Caco-2 (cell line): ENCODE data around the gene LENG8. TPM values are rescaled to one million over a fixed set of nuclear protein-coding genes. Genes with fewer than 3 reads are reported as not detected.

ENCODE experiments used
- BruUV-seq: library from RNA; stranded (reverse); fragments of 400-500 nt; replicated peaks from 2 replicates; lab custom pipeline; 2021; lab: Mats Ljungman, UMichigan
- CTCF ChIA-PET: fragments of 300-600 bp; sonication (Branson Sonifier 250); formaldehyde crosslinking; loops from one replicate; lab custom pipeline; 2022; ENCODE audit warnings: antibody characterized with exemption; lab: Charles Lee
- POLR2A ChIA-PET: fragments of 300-600 bp; sonication (Branson Sonifier 250); formaldehyde crosslinking; loops from one replicate; lab custom pipeline; 2022; ENCODE audit warnings: antibody characterized with exemption; lab: Charles Lee
- DNase-seq, 2 experiments: peaks; one replicate each; pipeline versions ENCODE4 v3.0.0 to v3.0.0-alpha.2; 2020 to 2022
- H3K27me3 ChIP-seq: replicated peaks from 2 replicates; pipeline ENCODE4 v1.6.0; 2011; ENCODE audit warnings: low read length; ENCODE audit not compliant: control insufficient read depth, insufficient read depth
- H3K36me3 ChIP-seq: 2 replicates; pipeline ENCODE4 v1.5.1; 2011; ENCODE audit warnings: low read length; ENCODE audit not compliant: control insufficient read depth, insufficient read depth
- H3K4me1 ChIP-seq: fragments of 250-450 bp; sonication (Bioruptor Pico); 2 replicates; pipeline ENCODE4 v1.5.1; 2020; ENCODE audit warnings: mild to moderate bottlenecking
- H3K4me3 ChIP-seq: 2 replicates; pipeline ENCODE4 v1.5.1; 2011; ENCODE audit warnings: low read depth, mild to moderate bottlenecking, control low read depth, low read length
- H3K9me3 ChIP-seq: fragments of 250-450 bp; sonication (Bioruptor Pico); 2 replicates; pipeline ENCODE4 v1.5.1; 2020; ENCODE audit warnings: mild to moderate bottlenecking, moderate library complexity
- H3K27ac Mint-ChIP-seq: one replicate; pipeline ENCODE4 v1.8.0; 2022; ENCODE audit warnings: mixed read lengths; ENCODE audit not compliant: unreplicated experiment
- H3K27me3 Mint-ChIP-seq: one replicate; pipeline ENCODE4 v1.8.0; 2022; ENCODE audit warnings: mixed read lengths; ENCODE audit not compliant: insufficient read depth, unreplicated experiment
- H3K36me3 Mint-ChIP-seq: one replicate; pipeline ENCODE4 v1.8.0; 2022; ENCODE audit warnings: mild to moderate bottlenecking, mixed read lengths; ENCODE audit not compliant: insufficient read depth, unreplicated experiment
- H3K4me1 Mint-ChIP-seq: one replicate; pipeline ENCODE4 v1.8.0; 2022; ENCODE audit warnings: low read depth, mixed read lengths; ENCODE audit not compliant: unreplicated experiment
- H3K4me3 Mint-ChIP-seq: one replicate; pipeline ENCODE4 v1.8.0; 2022; ENCODE audit warnings: mild to moderate bottlenecking, moderate library complexity, mixed read lengths; ENCODE audit not compliant: unreplicated experiment
- H3K9me3 Mint-ChIP-seq: one replicate; pipeline ENCODE4 v1.8.0; 2022; ENCODE audit warnings: mixed read lengths; ENCODE audit not compliant: unreplicated experiment
- CTCF ChIP-seq, 2 experiments: fragments of 200-600 bp in 1 of 2; IDR thresholded peaks; 1 replicate in 1 of 2; 2 replicates in 1 of 2; pipeline versions ENCODE4 v1.5.1 to v1.8.0; 2011 to 2022; ENCODE audit warnings: antibody characterized with exemption in 1 of 2, control low read depth in 1 of 2, inconsistent platforms in 1 of 2, low read depth in 1 of 2, low read length in 1 of 2, mild to moderate bottlenecking in 1 of 2, moderate library complexity in 1 of 2; ENCODE audit not compliant: insufficient read depth in 1 of 2, severe bottlenecking in 1 of 2, unreplicated experiment in 1 of 2
- intact Hi-C: fragments of 100-400 bp; cut with micrococcal nuclease; formaldehyde crosslinking; loops from one replicate; pipeline ENCODE4 v1.10.0; 2022; ENCODE audit not compliant: unreplicated experiment
- total RNA-seq: library from RNA; stranded (reverse); gene quantifications from 2 replicates; pipeline ENCODE4 v1.2.3, GENCODE V29; 2022

The LENG8 gene
- total RNA-seq, 1 experiment from 2014 or later: 143 TPM

- Mint-ChIP-seq H3K4me1 (no peaks in the 10 kb centered on the region), H3K4me3 (no peak overlapping the region), H3K9me3 (peaks cover 40% of the 10 kb centered on the region), H3K27me3 (peaks cover 8% of the 10 kb centered on the region), H3K27ac (no peak overlapping the region), H3K36me3 (peaks cover 12% of the 10 kb centered on the region)
- H3K4me1 ChIP-seq: no peaks in the 10 kb centered on the region
- H3K27me3 ChIP-seq: no peaks in the 10 kb centered on the region
- ChIA-PET CTCF (no interaction called here), POLR2A (interaction anchor here (0.6 kb wide), 1 partner anchor 1226 kb away, joined by 3 read pairs; no protein-coding TSS in a partner anchor)
- intact Hi-C loops: no loop called here
- no peak for DNase-seq
- TF ChIP-seq CTCF (IDR thresholded peaks at IDR 0.05; ENCODE audit: insufficient read depth in 1 of 2, low read depth in 1 of 2, low read length in 1 of 2, severe bottlenecking in 1 of 2, unreplicated experiment in 1 of 2): no peak
- peaks cover 12% of the 10 kb centered on the region for H3K9me3 ChIP-seq
- H3K4me3 ChIP-seq: no peak overlapping the region
- no TSS peak for BruUV-seq
- H3K36me3 ChIP-seq: no peaks in the 10 kb centered on the region
Observed at GRCh38 chr19:54411033-54411432, 38.0 kb upstream of the LENG8 start.

- peaks cover 48% of the 10 kb centered on the region for H3K9me3 Mint-ChIP-seq
- no peak overlapping the region for H3K4me3 ChIP-seq
- H3K27ac Mint-ChIP-seq: no peak overlapping the region
- no peaks in the 10 kb centered on the region for H3K36me3 ChIP-seq
- H3K27me3 Mint-ChIP-seq: peaks cover 6% of the 10 kb centered on the region
- H3K9me3 ChIP-seq: peaks cover 4% of the 10 kb centered on the region; the same call in 1 of the 2 replicates
- no peaks in the 10 kb centered on the region for H3K27me3 ChIP-seq
- no TSS peak for BruUV-seq
- no peak for TF ChIP-seq CTCF (IDR thresholded peaks at IDR 0.05; ENCODE audit: insufficient read depth in 1 of 2, low read depth in 1 of 2, low read length in 1 of 2, severe bottlenecking in 1 of 2, unreplicated experiment in 1 of 2)
- peaks cover 12% of the 10 kb centered on the region for H3K36me3 Mint-ChIP-seq
- H3K4me1 Mint-ChIP-seq: peaks cover under 1% of the 10 kb centered on the region
- POLR2A ChIA-PET: no interaction called here
- no peak for DNase-seq
- intact Hi-C loops: no loop called here
- no peaks in the 10 kb centered on the region for H3K4me1 ChIP-seq
- CTCF ChIA-PET: no interaction called here
- H3K4me3 Mint-ChIP-seq: no peak overlapping the region
Observed at GRCh38 chr19:54412877-54413276, 36.1 kb upstream of the LENG8 start.

- Histone ChIP-seq H3K4me1 (no peaks in the 10 kb centered on the region), H3K4me3 (no peak overlapping the region), H3K36me3 (no peaks in the 10 kb centered on the region), H3K9me3 (no peaks in the 10 kb centered on the region), H3K27me3 (no peaks in the 10 kb centered on the region)
- ChIA-PET CTCF (no interaction called here), POLR2A (no interaction called here)
- H3K9me3 Mint-ChIP-seq: peaks cover 44% of the 10 kb centered on the region
- H3K27ac Mint-ChIP-seq: no peak overlapping the region
- no TSS peak for BruUV-seq
- no peak overlapping the region for H3K4me3 Mint-ChIP-seq
- intact Hi-C loops: no loop called here
- DNase-seq: no peak
- no peak for TF ChIP-seq CTCF (IDR thresholded peaks at IDR 0.05; ENCODE audit: insufficient read depth in 1 of 2, low read depth in 1 of 2, low read length in 1 of 2, severe bottlenecking in 1 of 2, unreplicated experiment in 1 of 2)
- H3K4me1 Mint-ChIP-seq: peaks cover 7% of the 10 kb centered on the region
- H3K27me3 Mint-ChIP-seq: peaks cover 6% of the 10 kb centered on the region
- H3K36me3 Mint-ChIP-seq: peaks cover 1% of the 10 kb centered on the region
Observed at GRCh38 chr19:54414156-54414555, 34.8 kb upstream of the LENG8 start.
